Hepatocyte (in vitro differentiated cells): ENCODE measurements around the gene SMIM12.

Experiments used
- CTCF ChIP-seq: fragments of 200-600 bp; sonication (generic); IDR thresholded peaks from 2 replicates; pipeline ENCODE4 v1.5.1; 2016; ENCODE audit warnings: antibody characterized with exemption, mild to moderate bottlenecking; ENCODE audit not compliant: poor library complexity
- EZH2 ChIP-seq: fragments of 200-600 bp; sonication (generic); IDR thresholded peaks from 2 replicates; pipeline ENCODE4 v1.6.1; 2016; ENCODE audit warnings: antibody characterized with exemption, mild to moderate bottlenecking, borderline replicate concordance
- EZH2phosphoT487 ChIP-seq: fragments of 200-600 bp; sonication (generic); IDR thresholded peaks from one replicate; pipeline ENCODE4 v1.6.1; 2018; ENCODE audit warnings: antibody characterized with exemption, mild to moderate bottlenecking, low read depth, moderate library complexity; ENCODE audit not compliant: unreplicated experiment, severe bottlenecking

GRCh38 chr1:34869760-34870159 lies 10.2 kb upstream of the SMIM12 start:
- no peak for TF ChIP-seq CTCF
- TF ChIP-seq EZH2phosphoT487, result no peak
- no peak for TF ChIP-seq EZH2
